Esophagus squamous epithelium (tissue), 5 donors: ENCODE measurements around the gene AXIN1. TPM values are rescaled to one million over a fixed set of nuclear protein-coding genes. Genes with fewer than 3 reads are reported as not detected.

Source experiments
- DNase-seq: peaks from one replicate; lab custom pipeline; 2025; lab: John Stamatoyannopoulos, UW
- H3K27ac ChIP-seq, 4 donors: fragments of 200-600 bp; sonication (generic); one replicate each; pipeline ENCODE4 v1.5.1; 2016 to 2019; ENCODE audit warnings: mild to moderate bottlenecking in 1 of 4
- H3K27me3 ChIP-seq, 4 donors: fragments of 200-600 bp; sonication (generic); 1 replicate in 3 of 4; 2 replicates in 1 of 4; pipeline versions ENCODE4 v1.5.1 to v1.6.0; 2017 to 2021; ENCODE audit warnings: antibody characterized with exemption in 1 of 4
- H3K36me3 ChIP-seq, 3 donors: fragments of 200-600 bp; sonication (generic); one replicate each; pipeline ENCODE4 v1.5.1; 2016 to 2019
- H3K4me1 ChIP-seq, 3 donors: fragments of 200-600 bp; sonication (generic); one replicate each; pipeline ENCODE4 v1.5.1; 2017 to 2019
- H3K4me3 ChIP-seq, 4 donors: fragments of 200-600 bp; sonication (generic); 1 replicate in 3 of 4; 2 replicates in 1 of 4; pipeline ENCODE4 v1.5.1; 2016 to 2019; ENCODE audit warnings: mild to moderate bottlenecking in 2 of 4, moderate library complexity in 1 of 4
- H3K9me3 ChIP-seq, 3 donors: fragments of 200-600 bp; sonication (generic); one replicate each; pipeline ENCODE4 v1.5.1; 2016 to 2019
- POLR2A ChIP-seq, 4 donors: fragments of 450-650 bp; IDR thresholded peaks; one replicate each; pipeline ENCODE4 v1.6.1; 2017; ENCODE audit warnings: antibody characterized with exemption in 4 of 4, mild to moderate bottlenecking in 4 of 4, moderate library complexity in 3 of 4
- WGBS, 2 donors: methylation state at CpG; one replicate each; pipeline ENCODE4 v1.1.5; 2018; 5-methylcytosine and 5-hydroxymethylcytosine counted together
- intact Hi-C: fragments of 100-400 bp; cut with DNase I; formaldehyde crosslinking; loops from one replicate; pipeline ENCODE4 v1.15.0; 2022
- total RNA-seq, 4 donors: library from RNA; depleted of rRNA; stranded (reverse); fragments of >200 nt; gene quantifications; one replicate each; pipeline ENCODE4 v1.1.0, GENCODE V29; 2016
- TF ChIP-seq, protein P1 (sequence below), 6 experiments: fragments of 450-650 bp in 4 of 6; fragments of 200-600 bp in 2 of 6; sonication (generic) in 2 of 6; IDR thresholded peaks; one replicate each; pipeline ENCODE4 v1.5.1; 2016 to 2019; ENCODE audit warnings: antibody characterized with exemption in 6 of 6, mild to moderate bottlenecking in 4 of 6, moderate library complexity in 4 of 6
- donor health status: DM: yes; HTN: yes; CAD: no.

Gene AXIN1
- total RNA-seq, 4 donors from 2014 or later = 17.8 to 32.2 (median 22.2) TPM

DNA sequence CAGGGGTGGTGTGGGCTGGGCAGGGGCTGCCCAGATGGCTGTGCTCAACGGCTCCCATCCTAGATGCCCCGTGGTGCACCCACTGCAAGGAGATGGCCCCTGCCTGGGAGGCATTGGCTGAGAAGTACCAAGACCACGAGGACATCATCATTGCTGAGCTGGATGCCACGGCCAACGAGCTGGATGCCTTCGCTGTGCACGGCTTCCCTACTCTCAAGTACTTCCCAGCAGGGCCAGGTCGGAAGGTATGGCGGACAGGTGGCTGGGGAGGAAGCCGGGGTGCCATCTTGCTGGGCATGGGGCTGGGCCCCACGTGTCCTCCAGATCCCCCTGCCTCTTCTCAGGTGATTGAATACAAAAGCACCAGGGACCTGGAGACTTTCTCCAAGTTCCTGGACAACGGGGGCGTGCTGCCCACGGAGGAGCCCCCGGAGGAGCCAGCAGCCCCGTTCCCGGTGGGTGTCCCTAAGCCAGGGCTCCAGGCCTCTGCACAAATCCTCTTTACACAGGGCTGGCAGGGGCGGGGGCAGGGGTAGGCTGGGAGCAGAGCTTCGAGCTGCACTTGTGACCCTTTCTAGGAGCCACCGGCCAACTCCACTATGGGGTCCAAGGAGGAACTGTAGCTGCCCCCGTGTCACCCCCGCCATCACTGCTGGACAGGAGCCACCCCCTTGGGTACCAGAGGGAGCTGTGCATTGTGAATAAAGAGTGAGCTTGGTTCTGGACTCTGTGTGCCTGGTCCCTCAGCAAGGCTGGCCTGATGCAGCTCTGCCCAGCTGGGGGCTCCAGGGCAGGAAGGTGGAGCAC lies 65.8 kb downstream of the AXIN1 start:
- WGBS, 2 donors = 84 to 100% methylated on average over 2 to 6 of the region's 22 CpGs
- TF ChIP-seq, protein P1, sequence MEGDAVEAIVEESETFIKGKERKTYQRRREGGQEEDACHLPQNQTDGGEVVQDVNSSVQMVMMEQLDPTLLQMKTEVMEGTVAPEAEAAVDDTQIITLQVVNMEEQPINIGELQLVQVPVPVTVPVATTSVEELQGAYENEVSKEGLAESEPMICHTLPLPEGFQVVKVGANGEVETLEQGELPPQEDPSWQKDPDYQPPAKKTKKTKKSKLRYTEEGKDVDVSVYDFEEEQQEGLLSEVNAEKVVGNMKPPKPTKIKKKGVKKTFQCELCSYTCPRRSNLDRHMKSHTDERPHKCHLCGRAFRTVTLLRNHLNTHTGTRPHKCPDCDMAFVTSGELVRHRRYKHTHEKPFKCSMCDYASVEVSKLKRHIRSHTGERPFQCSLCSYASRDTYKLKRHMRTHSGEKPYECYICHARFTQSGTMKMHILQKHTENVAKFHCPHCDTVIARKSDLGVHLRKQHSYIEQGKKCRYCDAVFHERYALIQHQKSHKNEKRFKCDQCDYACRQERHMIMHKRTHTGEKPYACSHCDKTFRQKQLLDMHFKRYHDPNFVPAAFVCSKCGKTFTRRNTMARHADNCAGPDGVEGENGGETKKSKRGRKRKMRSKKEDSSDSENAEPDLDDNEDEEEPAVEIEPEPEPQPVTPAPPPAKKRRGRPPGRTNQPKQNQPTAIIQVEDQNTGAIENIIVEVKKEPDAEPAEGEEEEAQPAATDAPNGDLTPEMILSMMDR (IDR thresholded peaks at IDR 0.05) = no peak
- TF ChIP-seq POLR2A (IDR thresholded peaks at IDR 0.05) = no peak
- no peaks in the 10 kb centered on the region for H3K9me3 ChIP-seq
- peaks cover 0 to 2% (median 0%) of the 10 kb centered on the region in 3 donors for H3K4me1 ChIP-seq
- H3K36me3 ChIP-seq = peaks cover 8 to 55% (median 30%) of the 10 kb centered on the region in 3 donors
- no peak for DNase-seq
- H3K4me3 ChIP-seq = no peak overlapping the region
- intact Hi-C loops = no loop called here
- H3K27ac ChIP-seq = no peak overlapping the region
- peaks cover 0 to 22% (median 0%) of the 10 kb centered on the region in 4 donors for H3K27me3 ChIP-seq

DNA sequence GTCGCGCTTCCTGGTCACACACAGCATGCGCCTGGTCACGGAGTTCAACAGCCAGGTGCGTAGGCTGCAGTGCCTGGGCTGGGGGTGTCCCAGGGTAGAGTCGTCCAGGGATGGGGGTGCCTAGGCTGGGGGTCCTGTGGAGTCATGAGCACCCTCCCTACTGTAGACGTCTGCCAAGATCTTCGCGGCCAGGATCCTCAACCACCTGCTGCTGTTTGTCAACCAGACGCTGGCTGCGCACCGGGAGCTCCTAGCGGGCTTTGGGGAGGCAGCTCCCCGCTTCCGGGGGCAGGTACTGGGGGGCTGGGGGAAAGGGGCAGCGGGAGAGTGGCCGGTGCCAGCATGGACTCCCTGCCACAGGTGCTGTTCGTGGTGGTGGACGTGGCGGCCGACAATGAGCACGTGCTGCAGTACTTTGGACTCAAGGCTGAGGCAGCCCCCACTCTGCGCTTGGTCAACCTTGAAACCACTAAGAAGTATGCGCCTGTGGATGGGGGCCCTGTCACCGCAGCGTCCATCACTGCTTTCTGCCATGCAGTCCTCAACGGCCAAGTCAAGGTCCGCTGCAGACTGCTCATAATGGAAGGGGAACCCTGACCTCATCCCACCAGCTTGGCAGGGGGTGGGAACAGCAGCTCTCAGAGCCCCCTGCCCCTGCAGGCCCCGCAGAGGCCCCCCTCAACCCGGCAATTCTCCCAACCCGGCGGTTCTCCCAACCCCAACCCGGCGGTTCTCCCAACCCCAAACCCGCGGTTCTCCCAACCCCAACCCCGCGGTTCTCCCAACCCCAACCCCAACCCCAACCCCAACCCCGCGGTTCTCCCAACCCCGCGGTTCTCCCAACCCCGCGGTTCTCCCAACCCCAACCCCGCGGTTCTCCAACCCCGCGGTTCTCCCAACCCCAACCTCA lies 67.1 kb downstream of the AXIN1 start:
- WGBS, 2 donors = 53 to 95% methylated on average over 2 to 12 of the region's 48 CpGs
- Histone ChIP-seq H3K27ac (no peak overlapping the region), H3K9me3 (no peaks in the 10 kb centered on the region), H3K4me3 (no peak overlapping the region), H3K4me1 (peaks cover 6 to 15% (median 6%) of the 10 kb centered on the region in 3 donors), H3K27me3 (peaks cover 6 to 34% (median 8%) of the 10 kb centered on the region in 4 donors), H3K36me3 (peaks cover 8 to 42% (median 19%) of the 10 kb centered on the region in 3 donors)
- intact Hi-C loops = no loop called here
- TF ChIP-seq, protein P1 (IDR thresholded peaks at IDR 0.05) = no peak
- TF ChIP-seq POLR2A (IDR thresholded peaks at IDR 0.05) = no peak
- no peak for DNase-seq

DNA sequence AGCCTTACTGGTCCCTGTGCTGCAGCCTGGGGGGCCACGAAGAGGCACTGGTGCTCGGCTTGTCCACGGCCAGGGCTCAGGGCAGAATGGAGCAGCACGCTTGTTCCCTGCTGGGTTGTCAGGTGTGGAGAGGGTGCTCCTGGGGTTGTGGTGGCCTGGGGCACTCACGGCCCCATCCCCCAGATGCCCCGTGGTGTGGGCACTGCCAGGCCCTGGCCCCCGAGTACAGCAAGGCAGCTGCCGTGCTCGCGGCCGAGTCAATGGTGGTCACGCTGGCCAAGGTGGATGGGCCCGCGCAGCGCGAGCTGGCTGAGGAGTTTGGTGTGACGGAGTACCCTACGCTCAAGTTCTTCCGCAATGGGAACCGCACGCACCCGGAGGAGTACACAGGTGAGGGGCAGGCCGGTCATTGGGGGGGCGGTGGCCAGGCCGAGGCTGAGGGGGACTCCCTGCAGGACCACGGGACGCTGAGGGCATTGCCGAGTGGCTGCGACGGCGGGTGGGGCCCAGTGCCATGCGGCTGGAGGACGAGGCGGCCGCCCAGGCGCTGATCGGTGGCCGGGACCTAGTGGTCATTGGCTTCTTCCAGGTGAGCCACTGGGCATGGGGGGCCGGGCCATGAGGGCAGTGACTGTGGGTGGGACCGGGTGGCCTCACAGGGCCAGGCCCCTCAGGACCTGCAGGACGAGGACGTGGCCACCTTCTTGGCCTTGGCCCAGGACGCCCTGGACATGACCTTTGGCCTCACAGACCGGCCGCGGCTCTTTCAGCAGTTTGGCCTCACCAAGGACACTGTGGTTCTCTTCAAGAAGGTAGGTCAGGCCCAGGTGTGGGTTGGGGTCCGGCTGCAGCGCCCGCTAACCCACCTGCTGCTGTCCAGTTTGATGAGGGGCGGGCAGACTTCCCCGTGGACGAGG lies 68.1 kb downstream of the AXIN1 start:
- H3K36me3 ChIP-seq = peaks cover 8 to 33% (median 15%) of the 10 kb centered on the region in 3 donors
- intact Hi-C loops = no loop called here
- no peak overlapping the region for H3K27ac ChIP-seq
- no peak overlapping the region for H3K4me3 ChIP-seq
- no peak for DNase-seq
- 80 to 97% methylated on average over 4 to 6 of the region's 52 CpGs for WGBS, 2 donors
- H3K4me1 ChIP-seq = peaks cover 6 to 23% (median 13%) of the 10 kb centered on the region in 3 donors
- H3K9me3 ChIP-seq = no peaks in the 10 kb centered on the region
- TF ChIP-seq, protein P1 (IDR thresholded peaks at IDR 0.05) = no peak
- TF ChIP-seq POLR2A (IDR thresholded peaks at IDR 0.05) = no peak
- H3K27me3 ChIP-seq = peaks cover 6 to 43% (median 11%) of the 10 kb centered on the region in 4 donors

DNA sequence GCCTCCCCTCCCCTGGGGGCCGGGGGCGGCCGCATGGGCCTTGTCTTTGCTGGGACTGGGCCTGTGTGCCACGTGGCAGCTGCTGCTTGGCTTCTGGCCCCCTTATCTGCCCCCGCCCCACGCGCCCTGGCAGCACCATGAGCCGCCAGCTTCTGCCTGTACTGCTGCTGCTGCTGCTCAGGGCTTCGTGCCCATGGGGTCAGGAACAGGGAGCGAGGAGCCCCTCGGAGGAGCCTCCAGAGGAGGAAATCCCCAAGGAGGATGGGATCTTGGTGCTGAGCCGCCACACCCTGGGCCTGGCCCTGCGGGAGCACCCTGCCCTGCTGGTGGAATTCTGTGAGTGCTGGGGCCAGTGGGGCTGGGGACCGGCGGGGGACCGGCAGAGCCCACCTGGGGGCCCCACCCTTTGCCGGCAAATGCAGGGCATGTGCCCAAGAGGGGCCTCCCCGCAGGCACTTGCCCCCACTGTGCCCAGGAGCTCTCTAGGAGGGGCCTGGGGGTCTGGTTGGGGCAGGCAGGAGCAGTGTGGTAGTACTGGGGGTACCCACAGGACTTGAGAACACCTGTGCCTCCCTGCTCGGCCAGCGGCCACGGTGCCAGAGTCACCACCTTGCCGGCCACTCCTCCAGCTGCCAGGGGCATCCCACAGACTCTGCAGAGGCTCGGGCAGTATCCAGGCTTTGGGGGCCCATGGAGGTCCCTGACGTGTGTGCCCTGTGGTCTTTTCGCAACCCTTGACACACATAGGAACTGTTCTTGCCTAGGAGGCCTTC lies 69.3 kb downstream of the AXIN1 start, which contains the start of gene PDIA2:
TSS of gene PDIA2 (plus strand) at position 132 of the 773 bp plus-strand sequence. CDS start at position 138, 6 bp downstream.
- peaks cover 6 to 50% (median 11%) of the 10 kb centered on the region in 4 donors for H3K27me3 ChIP-seq
- no CpG with 5 or more reads among the region's 25 CpGs for WGBS, 2 donors
- H3K9me3 ChIP-seq = no peaks in the 10 kb centered on the region
- H3K36me3 ChIP-seq = peaks cover 2 to 20% (median 10%) of the 10 kb centered on the region in 3 donors
- no peak within 1 kb of the TSS for H3K4me3 ChIP-seq
- H3K27ac ChIP-seq = no peak within 1 kb of the TSS
- TF ChIP-seq POLR2A (IDR thresholded peaks at IDR 0.05) = no peak
- TF ChIP-seq, protein P1 (IDR thresholded peaks at IDR 0.05) = no peak
- peaks cover 6 to 32% (median 18%) of the 10 kb centered on the region in 3 donors for H3K4me1 ChIP-seq
- no peak for DNase-seq
- intact Hi-C loops = no loop called here
